Measurements from ENCODE around the gene POLA2. TPM values are rescaled to one million over a fixed set of nuclear protein-coding genes. Genes with fewer than 3 reads are reported as not detected.
A peak's percentile ranks its signal among the peaks of the same experiment; 100 is the strongest.

The POLA2 gene
- total and polyA plus RNA-seq, 9 of the 15 experiments (the other 6 are each of a cell fraction or from before 2014, with no cell fraction given): 2.7 to 134 (median 44.4) TPM

DNA sequence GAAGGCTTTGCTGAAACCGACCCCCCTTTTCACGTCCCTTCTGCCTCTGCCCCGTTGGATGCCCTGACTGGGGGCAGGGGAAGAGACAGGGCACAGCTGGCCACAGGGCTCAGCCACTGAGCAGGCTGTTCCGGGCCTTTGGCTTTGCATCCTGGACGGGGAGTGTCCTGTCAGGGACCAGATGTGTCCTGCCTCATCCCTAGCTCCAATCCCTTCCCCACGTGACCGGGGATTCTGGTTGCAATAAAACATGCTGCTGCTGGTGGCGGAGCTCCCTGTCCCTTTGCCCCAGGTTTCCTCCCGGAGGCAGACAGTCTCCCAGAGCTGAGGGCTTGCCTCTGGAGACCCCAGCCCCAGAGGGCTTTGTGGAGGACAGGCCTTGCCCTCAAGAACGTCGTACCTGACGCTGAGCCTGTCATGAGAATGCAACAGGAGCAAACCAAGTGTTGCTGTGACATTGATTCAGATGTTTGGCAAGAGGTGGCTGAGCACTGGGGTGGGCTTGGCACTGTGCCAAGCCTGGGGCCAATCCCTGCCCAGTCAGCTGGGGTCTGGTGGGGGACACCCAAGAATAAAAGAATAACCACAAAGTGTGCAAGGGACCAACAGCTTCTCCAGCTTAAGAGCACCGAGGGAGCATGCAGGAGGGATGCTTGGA, 60.2 kb downstream of the POLA2 start:
- no peak overlapping the region for H3K27ac ChIP-seq (ENCODE audit: extremely low read depth, low read depth, low read length)
- H3K4me1 ChIP-seq (replicated peaks in 1 of 2; ENCODE audit: control insufficient read depth in 2 of 2, insufficient read depth in 2 of 2, low read length in 2 of 2): peaks cover 5 to 13% of the 10 kb centered on the region in 2 experiments; a peak in 4 of 5 replicates
- peak; percentile 95 for TF ChIP-seq NFIX (CRISPR knock-in tag; IDR thresholded peaks at IDR 0.05; ENCODE audit: low read depth)
- TF ChIP-seq RBFOX2 (IDR thresholded peaks at IDR 0.05; ENCODE audit: low read depth, low read length): 0 out of 2 replicates have a peak, but pooled peaks have one; percentile 16
- TF ChIP-seq, protein P1, sequence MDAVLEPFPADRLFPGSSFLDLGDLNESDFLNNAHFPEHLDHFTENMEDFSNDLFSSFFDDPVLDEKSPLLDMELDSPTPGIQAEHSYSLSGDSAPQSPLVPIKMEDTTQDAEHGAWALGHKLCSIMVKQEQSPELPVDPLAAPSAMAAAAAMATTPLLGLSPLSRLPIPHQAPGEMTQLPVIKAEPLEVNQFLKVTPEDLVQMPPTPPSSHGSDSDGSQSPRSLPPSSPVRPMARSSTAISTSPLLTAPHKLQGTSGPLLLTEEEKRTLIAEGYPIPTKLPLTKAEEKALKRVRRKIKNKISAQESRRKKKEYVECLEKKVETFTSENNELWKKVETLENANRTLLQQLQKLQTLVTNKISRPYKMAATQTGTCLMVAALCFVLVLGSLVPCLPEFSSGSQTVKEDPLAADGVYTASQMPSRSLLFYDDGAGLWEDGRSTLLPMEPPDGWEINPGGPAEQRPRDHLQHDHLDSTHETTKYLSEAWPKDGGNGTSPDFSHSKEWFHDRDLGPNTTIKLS (IDR thresholded peaks at IDR 0.05; ENCODE audit: borderline replicate concordance, low read depth): no peak
- TF ChIP-seq ZNF224 (CRISPR knock-in tag; IDR thresholded peaks at IDR 0.05): no peak
- TF ChIP-seq PML (IDR thresholded peaks at IDR 0.05; ENCODE audit: low read length): 0 out of 2 replicates have a peak, but pooled peaks have one; percentile 24
- no peak for TF ChIP-seq SIX5 (IDR thresholded peaks at IDR 0.05; ENCODE audit: borderline replicate concordance in 1 of 2, insufficient read depth in 1 of 2, low read depth in 1 of 2, low read length in 2 of 2)
- TF ChIP-seq ADNP (tag; IDR thresholded peaks at IDR 0.05): no peak
- peak; percentile 98 for TF ChIP-seq NFIC (IDR thresholded peaks at IDR 0.05)
- no peak for TF ChIP-seq SMARCA4 (IDR thresholded peaks at IDR 0.05)
- H3K27me3 ChIP-seq (ENCODE audit: control insufficient read depth in 2 of 2, insufficient read depth in 2 of 2, low read length in 2 of 2): no peaks in the 10 kb centered on the region
- WGBS (ENCODE audit: insufficient coverage, low coverage, missing lambda C conversion rate): 79% methylated on average over 13 of the region's 13 CpGs
- H3K4me2 ChIP-seq (ENCODE audit: insufficient read depth, low read length): no peak overlapping the region
- peaks cover 7% of the 10 kb centered on the region; the same call in 2 of the 3 replicates for H3K79me2 ChIP-seq (ENCODE audit: control insufficient read depth, insufficient read depth, low read length)
- peaks cover 24% of the 10 kb centered on the region; the same call in 2 of the 3 replicates for H3K36me3 ChIP-seq (ENCODE audit: control insufficient read depth, insufficient read depth, low read length)
- H4K20me1 ChIP-seq (replicated peaks; ENCODE audit: control insufficient read depth, insufficient read depth, low read length): 0 out of 2 replicates have a peak, but pooled peaks cover 3% of the 10 kb centered on the region
- H3K9ac ChIP-seq (ENCODE audit: insufficient read depth in 1 of 2, low read depth in 2 of 2, low read length in 2 of 2): no peak overlapping the region; a peak in 1 of 4 replicates
- no TSS peak for BruUV-seq (replicated peaks)
- H3K4me3 ChIP-seq: no peak overlapping the region
- DNase-seq (ENCODE audit: extremely low read depth in 1 of 4, low spot score in 3 of 4) (no peak), ATAC-seq (no peak), FAIRE-seq (no peak)
- no peaks in the 10 kb centered on the region for H3K9me1 ChIP-seq (ENCODE audit: control insufficient read depth, insufficient read depth, low read length)
- no peaks in the 10 kb centered on the region for H3K9me3 ChIP-seq (replicated peaks; ENCODE audit: control insufficient read depth, insufficient read depth, low read depth, low read length)
- ChIA-PET POLR2A (interaction anchor here (1.1 to 2.9 kb wide), 5 partner anchors 11 to 178 kb away, joined by 3 to 20 read pairs (median 4); partner anchors contain the start of gene DPF2), CTCF (ENCODE audit: low intra/inter-chr PET ratio) (interaction anchor here (0.5 to 0.6 kb wide), 2 partner anchors 31 to 264 kb away, joined by 3 read pairs; no protein-coding TSS in a partner anchor)
- in situ Hi-C loops (cut with MboI) (no loop called here), intact Hi-C loops (cut with micrococcal nuclease) (no loop called here)
- no peak overlapping the region for H2AFZ ChIP-seq (ENCODE audit: low read depth, low read length)
